UCSD-AML1 (cell line): ENCODE data around the gene INPP5A.

Experiments used
- DNase-seq: peaks from one replicate; lab custom pipeline; 2025; ENCODE audit not compliant: unreplicated experiment; lab: John Stamatoyannopoulos, UW

The INPP5A gene

GRCh38 chr10:132517951-132518521 lies 19.6 kb upstream of the INPP5A start:
- DNase-seq: no peak

GRCh38 chr10:132518572-132519381 lies 18.8 kb upstream of the INPP5A start:
- DNase-seq: no peak

GRCh38 chr10:132519382-132520176 lies 18.0 kb upstream of the INPP5A start:
- no peak for DNase-seq

GRCh38 chr10:132520177-132520811 lies 17.3 kb upstream of the INPP5A start:
- no peak for DNase-seq

GRCh38 chr10:132521041-132521465 lies 16.5 kb upstream of the INPP5A start:
- DNase-seq: no peak

- no peak for DNase-seq
Observed at GRCh38 chr10:132521466-132522102, 16.0 kb upstream of the INPP5A start.

- no peak for DNase-seq
Observed at GRCh38 chr10:132522521-132523411, 14.8 kb upstream of the INPP5A start.

GRCh38 chr10:132523561-132524442 lies 13.8 kb upstream of the INPP5A start:
- DNase-seq: no peak

GRCh38 chr10:132524443-132525285 lies 12.9 kb upstream of the INPP5A start:
- no peak for DNase-seq

GRCh38 chr10:132526676-132527075 lies 10.9 kb upstream of the INPP5A start:
- DNase-seq: no peak

- DNase-seq: no peak
Observed at GRCh38 chr10:132527339-132528063, 10.1 kb upstream of the INPP5A start.

- no peak for DNase-seq
Observed at GRCh38 chr10:132528064-132528691, 9.4 kb upstream of the INPP5A start.

GRCh38 chr10:132532179-132532578 lies 5.4 kb upstream of the INPP5A start:
- no peak for DNase-seq

- no peak for DNase-seq
Observed at GRCh38 chr10:132532749-132533560, 4.6 kb upstream of the INPP5A start.

GRCh38 chr10:132533571-132534260 lies 3.9 kb upstream of the INPP5A start:
- DNase-seq: no peak
